Hematopoietic multipotent progenitor cell treated with erythropoietin and hydrocortisone succinate and interleukin-3 and kit ligand, for 15 days (in vitro differentiated cells): ENCODE measurements around the gene MCF2.
"Not testable (repeated sequence)": the region's sequence is repeated elsewhere in the genome, so short reads cannot be mapped to it uniquely, and the experiment has no call there.

Source experiments
- DNase-seq: peaks from one replicate; pipeline ENCODE4 v3.0.0-alpha.2; 2015; ENCODE audit warnings: low spot score

The MCF2 gene, protein sequence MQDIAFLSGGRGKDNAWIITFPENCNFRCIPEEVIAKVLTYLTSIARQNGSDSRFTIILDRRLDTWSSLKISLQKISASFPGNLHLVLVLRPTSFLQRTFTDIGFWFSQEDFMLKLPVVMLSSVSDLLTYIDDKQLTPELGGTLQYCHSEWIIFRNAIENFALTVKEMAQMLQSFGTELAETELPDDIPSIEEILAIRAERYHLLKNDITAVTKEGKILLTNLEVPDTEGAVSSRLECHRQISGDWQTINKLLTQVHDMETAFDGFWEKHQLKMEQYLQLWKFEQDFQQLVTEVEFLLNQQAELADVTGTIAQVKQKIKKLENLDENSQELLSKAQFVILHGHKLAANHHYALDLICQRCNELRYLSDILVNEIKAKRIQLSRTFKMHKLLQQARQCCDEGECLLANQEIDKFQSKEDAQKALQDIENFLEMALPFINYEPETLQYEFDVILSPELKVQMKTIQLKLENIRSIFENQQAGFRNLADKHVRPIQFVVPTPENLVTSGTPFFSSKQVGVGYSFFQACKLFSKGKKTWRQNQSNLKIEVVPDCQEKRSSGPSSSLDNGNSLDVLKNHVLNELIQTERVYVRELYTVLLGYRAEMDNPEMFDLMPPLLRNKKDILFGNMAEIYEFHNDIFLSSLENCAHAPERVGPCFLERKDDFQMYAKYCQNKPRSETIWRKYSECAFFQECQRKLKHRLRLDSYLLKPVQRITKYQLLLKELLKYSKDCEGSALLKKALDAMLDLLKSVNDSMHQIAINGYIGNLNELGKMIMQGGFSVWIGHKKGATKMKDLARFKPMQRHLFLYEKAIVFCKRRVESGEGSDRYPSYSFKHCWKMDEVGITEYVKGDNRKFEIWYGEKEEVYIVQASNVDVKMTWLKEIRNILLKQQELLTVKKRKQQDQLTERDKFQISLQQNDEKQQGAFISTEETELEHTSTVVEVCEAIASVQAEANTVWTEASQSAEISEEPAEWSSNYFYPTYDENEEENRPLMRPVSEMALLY

GRCh38 chrX:139708067-139708466 lies at the start of gene MCF2:
MCF2 (minus strand) TSS chrX:139708167; CDS start chrX:139651744, 56,423 bp downstream.
- no peak for DNase-seq

DNA sequence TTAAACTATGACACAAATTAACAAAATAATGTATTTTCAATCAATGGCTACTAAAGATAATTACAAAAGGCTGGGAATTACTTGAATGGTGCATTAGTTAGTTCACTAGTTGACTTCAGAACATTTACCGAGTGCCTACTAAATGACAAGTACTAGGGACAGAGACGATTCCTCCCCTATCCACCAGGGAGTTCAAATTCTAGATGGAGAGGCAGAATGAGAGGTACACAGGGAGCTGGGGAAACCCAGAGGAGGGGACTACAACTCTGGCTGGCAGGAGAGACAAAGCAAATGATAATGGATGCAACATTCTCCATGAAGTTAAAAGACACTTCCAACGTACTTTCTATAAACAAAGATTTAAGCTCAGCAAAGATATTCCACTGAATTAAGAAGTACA lies 43.1 kb upstream of the MCF2 start:
- no peak for DNase-seq

DNA sequence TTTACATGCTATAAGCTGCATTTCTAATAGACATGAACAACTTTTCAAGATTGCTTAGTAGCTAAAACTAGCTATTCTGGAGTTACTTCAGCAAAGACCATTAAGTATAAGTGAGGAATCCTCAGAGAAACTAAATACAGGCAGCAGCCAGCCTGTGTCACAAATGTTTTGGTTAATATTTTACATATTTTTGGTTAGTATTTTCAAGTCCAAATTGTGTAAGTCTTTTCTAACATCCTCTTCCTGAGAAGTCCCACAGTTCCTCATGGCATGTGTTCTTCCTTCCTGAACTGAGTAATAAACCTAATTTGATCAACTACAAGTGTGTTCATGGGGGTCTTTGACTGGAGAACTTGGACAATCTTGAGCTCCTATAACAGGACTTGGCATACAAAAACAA lies 42.4 kb upstream of the MCF2 start:
- no peak for DNase-seq

GRCh38 chrX:139739138-139739537 lies 31.2 kb upstream of the MCF2 start:
- DNase-seq, result no peak

- DNase-seq, result no peak
These were observed 30.6 kb upstream of the MCF2 start for GRCh38 chrX:139738581-139738980.

DNA sequence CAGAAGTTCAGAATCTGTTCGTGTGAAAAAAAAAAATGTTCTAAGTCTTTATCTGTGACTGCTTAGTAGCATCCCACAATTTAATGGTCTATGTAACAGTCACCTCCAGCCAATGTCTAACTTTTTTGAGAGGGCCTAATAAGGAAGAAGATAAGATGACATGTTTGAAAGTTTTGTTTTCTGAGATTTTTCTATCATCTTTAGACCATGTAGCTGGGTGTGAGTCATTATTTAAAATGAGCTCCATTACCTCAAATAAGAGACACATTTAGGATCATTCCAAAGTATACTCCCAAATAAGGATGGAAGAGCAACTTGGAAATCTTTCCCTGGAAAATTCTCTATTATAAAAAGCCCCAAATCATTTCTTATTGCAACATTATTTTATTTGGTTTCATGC lies 28.2 kb upstream of the MCF2 start:
- no peak for DNase-seq

GRCh38 chrX:139734996-139735395 lies 27.0 kb upstream of the MCF2 start:
- no peak for DNase-seq

DNA sequence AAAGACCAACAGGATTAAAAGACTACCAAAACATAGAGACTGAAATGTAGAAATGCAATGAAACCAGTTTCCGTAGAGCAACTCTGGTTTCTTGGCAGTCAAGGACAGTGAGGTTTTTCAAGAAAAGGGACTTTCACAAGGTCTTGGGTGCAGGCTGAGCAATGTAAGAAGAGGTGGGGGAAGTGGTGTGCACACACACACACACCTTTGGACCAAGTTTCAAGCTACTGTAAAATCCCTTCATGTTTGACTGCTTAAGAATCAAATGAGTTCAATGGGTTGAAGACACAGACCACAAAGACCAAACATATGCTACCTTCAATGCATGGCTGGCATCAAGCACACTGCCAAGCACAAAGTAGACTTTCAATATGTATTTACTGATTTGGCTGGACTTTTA lies 17.8 kb upstream of the MCF2 start:
- no peak for DNase-seq

- DNase-seq, result no peak
These were observed 16.7 kb upstream of the MCF2 start for GRCh38 chrX:139724626-139725025.

DNA sequence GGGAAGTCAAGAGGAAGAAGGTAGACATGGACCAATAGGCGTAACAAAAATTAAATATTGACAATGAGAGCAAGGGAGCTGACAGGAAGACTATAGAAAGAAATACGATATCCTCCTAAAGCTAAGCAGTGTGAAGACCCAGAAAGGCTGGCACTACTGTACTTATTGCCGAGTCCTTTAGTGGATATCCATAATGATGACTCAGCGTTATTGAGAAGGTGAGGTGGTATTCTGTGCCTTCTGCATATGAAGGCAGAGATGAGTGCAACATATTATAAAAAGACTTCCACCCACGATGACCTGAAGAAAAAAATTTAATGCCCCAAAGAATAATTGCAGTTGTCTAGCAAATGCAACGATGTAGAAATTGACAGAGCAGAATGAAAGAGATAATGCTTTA lies 13.0 kb upstream of the MCF2 start:
- no peak for DNase-seq

- DNase-seq, result no peak
These were observed 12.2 kb upstream of the MCF2 start for GRCh38 chrX:139720136-139720535.

DNA sequence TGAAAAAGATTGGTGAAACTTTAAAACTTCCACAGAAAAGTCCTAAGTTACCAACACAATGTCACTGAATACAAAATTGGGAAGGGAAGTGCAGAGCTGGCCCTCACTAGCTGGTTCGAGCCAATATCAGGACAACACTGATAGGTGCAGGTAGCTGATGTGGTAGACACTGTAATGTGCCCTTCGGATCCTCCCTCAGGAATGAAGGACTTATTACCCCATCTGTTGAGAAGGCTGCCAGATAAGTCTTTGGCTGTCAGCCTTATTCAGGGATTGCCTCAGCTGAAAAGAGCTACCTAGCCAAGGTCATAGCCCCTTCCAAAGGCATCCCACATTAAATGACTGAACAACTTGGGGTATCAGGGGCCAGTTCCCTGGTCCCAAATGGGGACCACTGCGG lies 5.3 kb downstream of the MCF2 start:
- no peak for DNase-seq

DNA sequence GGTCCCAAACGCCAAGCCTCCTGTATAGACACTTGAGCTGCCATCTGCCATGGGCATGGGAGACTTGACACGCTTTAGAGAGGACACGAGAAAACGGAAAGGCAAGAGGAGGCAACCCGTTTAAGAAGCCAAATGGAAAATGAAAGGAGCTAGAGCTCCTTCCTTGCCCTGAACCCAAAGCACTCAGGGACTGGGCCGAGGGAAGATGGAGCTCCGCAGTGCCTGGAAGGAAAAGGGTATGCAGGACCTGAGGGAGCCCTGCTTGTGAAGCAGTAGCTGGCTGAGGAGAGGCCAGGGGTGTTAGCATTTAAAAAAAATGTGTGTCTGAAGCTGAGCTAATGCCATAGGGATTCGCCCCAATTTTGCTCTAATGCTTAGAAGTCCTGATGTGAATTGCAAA lies 15.1 kb downstream of the MCF2 start:
- DNase-seq, result no peak

DNA sequence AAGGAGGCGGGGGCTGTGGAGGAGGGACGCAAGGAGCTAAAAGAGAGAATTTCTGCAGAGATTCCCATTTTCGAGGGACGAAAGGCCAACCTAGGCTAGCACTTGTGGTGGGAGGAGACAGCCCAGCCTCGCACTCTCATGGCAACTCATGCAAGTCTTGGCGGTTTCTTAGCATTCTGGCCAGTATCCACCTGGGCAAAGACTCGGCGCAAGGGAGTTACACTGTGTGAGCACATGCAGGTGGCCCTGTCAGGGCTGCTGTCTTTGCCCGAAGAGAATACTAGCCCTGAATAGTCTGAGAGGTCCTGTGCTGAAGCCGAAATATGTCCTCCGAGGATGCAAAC lies 15.5 kb downstream of the MCF2 start:
- DNase-seq, result no peak

DNA sequence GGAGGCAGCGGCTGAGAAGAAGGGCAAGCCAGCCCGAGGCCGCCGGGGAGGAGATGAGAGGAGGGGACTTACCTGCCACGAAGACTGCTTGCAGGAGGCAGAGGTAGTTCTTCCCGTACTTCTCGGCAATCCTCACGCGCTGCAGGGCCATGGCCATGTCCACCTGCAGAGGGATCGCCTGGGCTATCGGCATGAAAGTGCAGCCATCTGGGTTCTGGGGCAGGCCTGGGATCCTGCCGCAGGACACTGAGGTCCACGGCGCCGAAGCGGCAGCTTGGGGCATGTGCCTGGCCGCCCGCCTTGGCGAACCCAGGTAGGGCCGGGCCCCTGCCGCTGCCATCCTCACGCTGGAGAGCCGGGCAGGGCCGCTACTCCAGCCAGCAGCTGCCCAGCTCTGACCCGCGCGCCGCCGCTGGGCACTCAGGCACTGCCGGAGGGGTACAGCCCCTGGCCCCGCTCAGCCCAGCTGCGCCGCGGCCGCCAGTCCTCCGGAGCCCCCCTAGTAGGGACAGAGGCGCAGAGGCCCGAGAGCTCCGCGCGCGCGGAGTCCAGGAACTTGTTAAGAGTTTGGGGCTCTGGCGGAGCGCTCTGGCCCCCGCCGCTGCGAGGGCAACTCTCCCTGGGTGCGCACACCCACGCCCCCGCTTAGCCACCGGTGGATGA lies 16.0 kb downstream of the MCF2 start:
- no peak for DNase-seq

DNA sequence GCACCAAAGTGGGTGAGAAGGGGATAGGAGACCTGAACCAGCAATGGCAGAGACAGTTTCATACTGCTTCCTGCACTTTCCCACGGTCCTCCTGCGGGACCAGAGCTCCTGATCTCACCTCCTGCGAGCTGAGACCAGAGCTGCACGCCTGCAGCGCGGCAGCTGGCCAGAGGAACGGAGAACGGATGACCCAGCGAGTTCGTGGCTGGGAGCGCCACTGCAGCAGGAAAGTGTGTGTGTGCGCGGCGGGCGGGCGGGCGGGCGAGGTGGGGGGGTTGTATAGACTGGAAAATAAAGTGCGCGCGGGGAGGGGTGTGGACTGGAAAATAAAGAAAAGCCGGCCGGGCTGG lies 16.5 kb downstream of the MCF2 start:
- DNase-seq, result no peak

DNA sequence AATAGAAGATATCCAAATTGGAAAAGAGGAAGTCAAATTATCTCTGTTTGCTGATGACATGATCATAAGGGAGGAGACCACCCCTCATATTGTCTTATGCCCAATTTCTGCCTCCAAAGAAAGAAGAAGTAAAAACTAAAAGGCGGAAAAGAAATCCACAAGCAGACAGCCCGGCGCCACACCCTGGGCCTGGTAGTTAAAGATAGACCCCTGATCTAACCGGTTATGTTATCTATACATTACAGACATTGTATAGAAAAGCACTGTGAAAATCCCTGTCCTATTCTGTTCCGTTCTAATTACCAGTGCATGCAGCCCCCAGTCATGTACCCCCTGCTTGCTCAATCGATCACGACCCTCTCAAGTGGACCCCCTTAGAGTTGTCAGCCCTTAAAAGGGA lies 22.8 kb downstream of the MCF2 start:
- not testable (repeated sequence) for DNase-seq

GRCh38 chrX:139680356-139680755 lies 27.6 kb downstream of the MCF2 start:
- DNase-seq, result no peak

DNA sequence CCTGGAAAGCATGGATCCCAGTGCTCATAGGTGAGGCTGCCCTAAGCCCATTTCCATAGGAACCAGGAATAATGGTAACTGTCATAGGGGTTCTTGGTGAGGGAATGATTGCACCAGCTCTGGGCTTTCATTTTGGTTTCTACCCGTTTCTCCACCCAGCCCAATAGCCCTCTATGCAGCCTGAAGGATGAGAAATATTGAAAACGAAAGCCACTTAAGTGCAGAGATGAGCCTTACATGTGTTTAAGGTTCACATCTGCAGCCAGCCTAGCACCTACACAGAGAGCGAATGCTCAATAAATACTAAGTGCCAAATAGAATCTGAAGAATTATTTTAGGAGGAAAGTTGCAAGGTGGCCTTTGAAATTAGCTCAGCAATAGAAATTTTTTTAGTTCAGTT lies 60.4 kb downstream of the MCF2 start:
- no peak for DNase-seq

GRCh38 chrX:139642241-139642927 lies 65.6 kb downstream of the MCF2 start:
- DNase-seq, result no peak

GRCh38 chrX:139640259-139640658 lies 67.7 kb downstream of the MCF2 start:
- no peak for DNase-seq

DNA sequence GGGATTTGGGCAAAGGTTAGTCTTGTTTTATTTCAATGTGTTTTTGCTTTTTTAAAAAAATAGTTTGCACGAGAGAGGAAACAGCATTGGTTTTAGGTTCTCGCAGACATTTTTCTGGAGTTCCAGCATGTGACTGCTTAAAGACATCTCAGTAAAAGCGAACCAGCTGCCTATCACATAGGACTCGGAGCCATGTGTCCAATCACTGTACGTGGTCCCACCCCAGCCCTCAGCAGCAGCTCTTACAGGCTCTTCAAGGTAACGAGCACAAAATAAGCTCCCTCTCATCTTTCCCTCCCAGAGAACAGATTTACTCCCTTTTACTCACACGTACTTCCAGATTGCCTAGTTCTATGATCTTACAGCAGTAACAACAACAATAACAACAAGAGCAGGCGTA lies 68.7 kb downstream of the MCF2 start:
- no peak for DNase-seq
